ENCODE measurements around the gene NCOR1. TPM values are rescaled to one million over a fixed set of nuclear protein-coding genes. Genes with fewer than 3 reads are reported as not detected.

NCOR1 gene
- total and polyA plus RNA-seq, 9 of the 15 experiments (the other 6 are each of a cell fraction or from before 2014, with no cell fraction given), result 20.2 to 66.5 (median 50.9) TPM

- TF ChIP-seq USF1 (CRISPR knock-in tag; IDR thresholded peaks at IDR 0.05) (no peak), ZNF436 (CRISPR knock-in tag; IDR thresholded peaks at IDR 0.05) (no peak), PHF8 (IDR thresholded peaks at IDR 0.05; ENCODE audit: borderline replicate concordance, low read length) (peak; percentile 89), STAT6 (CRISPR knock-in tag; IDR thresholded peaks at IDR 0.05) (no peak), MIER1 (IDR thresholded peaks at IDR 0.05; ENCODE audit: low read depth) (no peak), PBX2 (CRISPR knock-in tag; IDR thresholded peaks at IDR 0.05; ENCODE audit: low read depth) (no peak), PBX2 (tag; conservative IDR thresholded peaks at IDR 0.05; ENCODE audit: low read depth) (no peak), NR3C1 (CRISPR knock-in tag; IDR thresholded peaks at IDR 0.05) (no peak), NKRF (IDR thresholded peaks at IDR 0.05; ENCODE audit: borderline replicate concordance) (peak; percentile 71; the same call in 1 of the 2 replicates), PRPF4 (IDR thresholded peaks at IDR 0.05; ENCODE audit: insufficient read depth, low read depth, low read length, poor library complexity, severe bottlenecking) (no peak), ZNF778 (CRISPR knock-in tag; IDR thresholded peaks at IDR 0.05) (no peak), RFX7 (CRISPR knock-in tag; IDR thresholded peaks at IDR 0.05) (no peak), POLR2AphosphoS5 (IDR thresholded peaks at IDR 0.05; ENCODE audit: control insufficient read depth, insufficient read depth, low read depth, low read length) (peak; percentile 97), JUNB (CRISPR knock-in tag; conservative IDR thresholded peaks at IDR 0.05) (no peak), TCF7L2 (IDR thresholded peaks at IDR 0.05; ENCODE audit: low read depth, low read length) (no peak), ZNF24 (IDR thresholded peaks at IDR 0.05) (peak; percentile 53; the same call in 1 of the 2 replicates), ZNF395 (CRISPR knock-in tag; IDR thresholded peaks at IDR 0.05) (no peak), ZNF212 (CRISPR knock-in tag; IDR thresholded peaks at IDR 0.05) (no peak), BRF1 (IDR thresholded peaks at IDR 0.05; ENCODE audit: borderline replicate concordance, extremely low read depth, insufficient read length) (no peak)
Measured at GRCh38 chr17:16217002-16217635, 1.8 kb upstream of the NCOR1 start, which contains the start of gene PIGL (continued).
